Lung (tissue), 12 donors: ENCODE results near the gene CDKL2. TPM values are rescaled to one million over a fixed set of nuclear protein-coding genes. Genes with fewer than 3 reads are reported as not detected.
A peak's percentile ranks its signal among the peaks of the same experiment; 100 is the strongest.

Experiments
- ATAC-seq: fragments of 200-7000 bp; cut with Tn5 transposase; one replicate; pipeline ENCODE4 v1.9.1; 2020; ENCODE audit warnings: moderate number of reproducible peaks; ENCODE audit not compliant: insufficient read depth, low FRiP score
- DNase-seq, 3 donors: peaks; one replicate each; pipeline ENCODE4 v3.0.0-alpha.2; 2013 to 2017
- H3K27ac ChIP-seq, 2 donors: one replicate each; pipeline ENCODE4 v1.5.1; 2013; ENCODE audit warnings: mild to moderate bottlenecking in 2 of 2, moderate library complexity in 2 of 2, control low read depth in 1 of 2, inconsistent platforms in 1 of 2, low read depth in 1 of 2, low read length in 1 of 2
- H3K27me3 ChIP-seq, 3 donors: one replicate each; pipeline ENCODE4 v1.5.1; 2013; ENCODE audit warnings: low read length in 2 of 3; ENCODE audit not compliant: control insufficient read depth in 3 of 3, insufficient read depth in 3 of 3
- H3K36me3 ChIP-seq, 4 donors: one replicate each; pipeline ENCODE4 v1.5.1; 2013; ENCODE audit warnings: low read length in 4 of 4, mild to moderate bottlenecking in 1 of 4, moderate library complexity in 1 of 4; ENCODE audit not compliant: control insufficient read depth in 4 of 4, insufficient read depth in 4 of 4
- H3K4me1 ChIP-seq, 5 donors: one replicate each; pipeline ENCODE4 v1.5.1; 2013; ENCODE audit warnings: low read length in 5 of 5, mild to moderate bottlenecking in 2 of 5, moderate library complexity in 1 of 5; ENCODE audit not compliant: control insufficient read depth in 5 of 5, insufficient read depth in 5 of 5
- H3K4me3 ChIP-seq: one replicate; pipeline ENCODE4 v1.5.1; 2013; ENCODE audit warnings: mild to moderate bottlenecking, control low read depth, moderate library complexity
- H3K9ac ChIP-seq, 2 donors: one replicate each; pipeline ENCODE4 v1.5.1; 2013; ENCODE audit warnings: low read length in 2 of 2, control low read depth in 1 of 2; ENCODE audit not compliant: insufficient read depth in 1 of 2
- H3K9me3 ChIP-seq, 4 donors: one replicate each; pipeline ENCODE4 v1.5.1; 2013; ENCODE audit warnings: low read length in 3 of 4, mild to moderate bottlenecking in 1 of 4, moderate library complexity in 1 of 4; ENCODE audit not compliant: control insufficient read depth in 4 of 4, insufficient read depth in 3 of 4
- CTCF ChIP-seq: IDR thresholded peaks from 2 replicates; pipeline ENCODE4 v1.5.1; 2012; ENCODE audit warnings: mild to moderate bottlenecking; ENCODE audit errors: control extremely low read depth, extremely low read depth
- WGBS, 2 donors: extraction: QIAGEN DNeasy Blood & Tissue Kit; methylation state at CpG; one replicate each; pipeline ENCODE4 v1.1.7; 2013; 5-methylcytosine and 5-hydroxymethylcytosine counted together
- polyA plus RNA-seq, 2 donors: library from polyadenylated mRNA; stranded (reverse); fragments of 200-250 nt; gene quantifications; one replicate each; pipeline ENCODE4 v1.2.1, GENCODE V29; 2013
- total RNA-seq, 2 donors: library from RNA; depleted of rRNA in 1 of 2; stranded (reverse); fragments of >200 nt in 1 of 2; gene quantifications; one replicate each; pipeline ENCODE4 v1.2.1, GENCODE V29; 2014 to 2021
- donor health status: control.
- donor health status: control.
- donor health status: Bipolar disorder and iron deficiency.
- donor health status: healthy.
- donor health status: DM: yes; HTN: yes; CAD: no.

Gene CDKL2
- total and polyA plus RNA-seq, 4 donors, result 2.7 to 16.3 (median 9.6) TPM

GRCh38 chr4:75653845-75654503 lies 23.6 kb upstream of the CDKL2 start:
- Histone ChIP-seq H3K9me3 (no peaks in the 10 kb centered on the region), H3K4me3 (no peak overlapping the region), H3K36me3 (peaks cover 1 to 35% (median 20%) of the 10 kb centered on the region in 4 donors), H3K9ac (no peak overlapping the region), H3K27ac (no peak overlapping the region), H3K27me3 (no peaks in the 10 kb centered on the region), H3K4me1 (no peaks in the 10 kb centered on the region)
- DNase-seq, result peak in 1 of 3 donors; percentile 14
- WGBS, 2 donors, result 78 to 82% methylated on average over 2 of the region's 2 CpGs
- TF ChIP-seq CTCF, result no peak
- ATAC-seq, result no peak

- Histone ChIP-seq H3K27me3 (no peaks in the 10 kb centered on the region), H3K9me3 (no peaks in the 10 kb centered on the region), H3K27ac (no peak overlapping the region), H3K9ac (no peak overlapping the region), H3K36me3 (peaks cover 14 to 38% (median 26%) of the 10 kb centered on the region in 4 donors), H3K4me1 (no peaks in the 10 kb centered on the region), H3K4me3 (no peak overlapping the region)
- peak in 1 of 3 donors; percentile 12 for DNase-seq
- ATAC-seq, result no peak
- 51 to 57% methylated on average over 4 of the region's 4 CpGs for WGBS, 2 donors
- TF ChIP-seq CTCF, result no peak
Measured at GRCh38 chr4:75644095-75644494, 13.8 kb upstream of the CDKL2 start.

GRCh38 chr4:75643651-75644050 lies 13.3 kb upstream of the CDKL2 start:
- H3K4me3 ChIP-seq, result no peak overlapping the region
- DNase-seq (no peak), ATAC-seq (no peak)
- H3K36me3 ChIP-seq, result peaks cover 14 to 36% (median 26%) of the 10 kb centered on the region in 4 donors
- H3K4me1 ChIP-seq, result no peaks in the 10 kb centered on the region
- H3K9ac ChIP-seq, result no peak overlapping the region
- H3K9me3 ChIP-seq, result no peaks in the 10 kb centered on the region
- no peaks in the 10 kb centered on the region for H3K27me3 ChIP-seq
- no peak for TF ChIP-seq CTCF
- no peak overlapping the region for H3K27ac ChIP-seq
- WGBS, 2 donors, result 51 to 56% methylated on average over 3 of the region's 3 CpGs
